Stimulated activated memory B cell treated with anti-CD40 and anti-IgM and Interleukin-4, amounts not matched to agents 10 μg/mL and 1 μg/mL and 100 μg/mL, for 72 hours (primary cell): Measurements from ENCODE around the gene RLN1.
"Not testable (repeated sequence)": the region's sequence is repeated elsewhere in the genome, so short reads cannot be mapped to it uniquely, and the experiment has no call there.

Source experiments
- ATAC-seq: fragments of 150-1000 bp; cut with Tn5 transposase; 2 replicates; pipeline ENCODE4 v1.10.0; 2021
- H3K27ac Mint-ChIP-seq: one replicate; pipeline ENCODE4 v1.8.0; 2022; ENCODE audit warnings: mild to moderate bottlenecking, mixed read lengths
- H3K27me3 Mint-ChIP-seq: one replicate; pipeline ENCODE4 v1.8.0; 2022; ENCODE audit warnings: mixed read lengths
- H3K36me3 Mint-ChIP-seq: one replicate; pipeline ENCODE4 v1.8.0; 2022; ENCODE audit warnings: mixed read lengths
- H3K4me1 Mint-ChIP-seq: one replicate; pipeline ENCODE4 v1.8.0; 2022; ENCODE audit warnings: mixed read lengths
- H3K4me3 Mint-ChIP-seq: one replicate; pipeline ENCODE4 v1.8.0; 2022; ENCODE audit warnings: mild to moderate bottlenecking, moderate library complexity, mixed read lengths
- H3K9me3 Mint-ChIP-seq: one replicate; pipeline ENCODE4 v1.8.0; 2022; ENCODE audit warnings: mixed read lengths

Gene RLN1

GRCh38 chr9:5354184-5354583, 14.5 kb upstream of the RLN1 start:
- peaks cover 8% of the 10 kb centered on the region for H3K9me3 Mint-ChIP-seq
- H3K36me3 Mint-ChIP-seq: peaks cover 24% of the 10 kb centered on the region
- H3K27ac Mint-ChIP-seq: no peak overlapping the region
- H3K27me3 Mint-ChIP-seq: no peaks in the 10 kb centered on the region
- no peak for ATAC-seq
- peaks cover 10% of the 10 kb centered on the region for H3K4me1 Mint-ChIP-seq
- H3K4me3 Mint-ChIP-seq: no peak overlapping the region

- Mint-ChIP-seq H3K27me3 (no peaks in the 10 kb centered on the region), H3K4me1 (peaks cover 10% of the 10 kb centered on the region), H3K4me3 (no peak overlapping the region), H3K36me3 (peaks cover 18% of the 10 kb centered on the region), H3K9me3 (peaks cover 10% of the 10 kb centered on the region), H3K27ac (no peak overlapping the region)
- no peak for ATAC-seq
These were observed 13.1 kb upstream of the RLN1 start for GRCh38 chr9:5352637-5353248.

- Mint-ChIP-seq H3K4me1 (peaks cover 13% of the 10 kb centered on the region), H3K27me3 (no peaks in the 10 kb centered on the region), H3K36me3 (peaks cover 18% of the 10 kb centered on the region), H3K4me3 (no peak overlapping the region), H3K9me3 (no peaks in the 10 kb centered on the region), H3K27ac (no peak overlapping the region)
- no peak for ATAC-seq
These were observed 3.0 kb downstream of the RLN1 start for GRCh38 chr9:5336688-5337087.

- H3K9me3 Mint-ChIP-seq, H3K4me3 Mint-ChIP-seq, H3K4me1 Mint-ChIP-seq, H3K27ac Mint-ChIP-seq, H3K27me3 Mint-ChIP-seq, ATAC-seq: not testable (repeated sequence)
- peaks cover 59% of the 10 kb centered on the region for H3K36me3 Mint-ChIP-seq
These were observed 8.4 kb downstream of the RLN1 start for GRCh38 chr9:5331276-5331675.

GRCh38 chr9:5326893-5327548, 12.7 kb downstream of the RLN1 start:
- ATAC-seq: no peak
- Mint-ChIP-seq H3K27ac (no peak overlapping the region), H3K9me3 (no peaks in the 10 kb centered on the region), H3K36me3 (peaks cover 46% of the 10 kb centered on the region), H3K4me1 (no peaks in the 10 kb centered on the region), H3K4me3 (no peak overlapping the region), H3K27me3 (no peaks in the 10 kb centered on the region)

- H3K36me3 Mint-ChIP-seq: peaks cover 39% of the 10 kb centered on the region
- H3K4me1 Mint-ChIP-seq: no peaks in the 10 kb centered on the region
- no peaks in the 10 kb centered on the region for H3K27me3 Mint-ChIP-seq
- H3K27ac Mint-ChIP-seq: no peak overlapping the region
- no peak overlapping the region for H3K4me3 Mint-ChIP-seq
- no peaks in the 10 kb centered on the region for H3K9me3 Mint-ChIP-seq
- ATAC-seq: no peak
These were observed 13.5 kb downstream of the RLN1 start for GRCh38 chr9:5326187-5326586.

- not testable (repeated sequence) for H3K27me3 Mint-ChIP-seq, ATAC-seq, H3K27ac Mint-ChIP-seq, H3K9me3 Mint-ChIP-seq, H3K4me3 Mint-ChIP-seq, H3K36me3 Mint-ChIP-seq, H3K4me1 Mint-ChIP-seq
These were observed 18.1 kb downstream of the RLN1 start for GRCh38 chr9:5321601-5322000.

GRCh38 chr9:5321058-5321457, 18.6 kb downstream of the RLN1 start:
- Mint-ChIP-seq H3K4me1 (no peaks in the 10 kb centered on the region), H3K36me3 (peaks cover 6% of the 10 kb centered on the region), H3K27ac (no peak overlapping the region), H3K4me3 (no peak overlapping the region), H3K27me3 (no peaks in the 10 kb centered on the region), H3K9me3 (peaks cover 6% of the 10 kb centered on the region)
- no peak for ATAC-seq

- H3K27ac Mint-ChIP-seq, ATAC-seq, H3K27me3 Mint-ChIP-seq, H3K4me3 Mint-ChIP-seq, H3K4me1 Mint-ChIP-seq: not testable (repeated sequence)
- peaks cover 22% of the 10 kb centered on the region for H3K36me3 Mint-ChIP-seq
- peaks cover 15% of the 10 kb centered on the region for H3K9me3 Mint-ChIP-seq
These were observed 23.3 kb downstream of the RLN1 start for GRCh38 chr9:5316406-5316805.

GRCh38 chr9:5315187-5315923, 24.3 kb downstream of the RLN1 start:
- no peaks in the 10 kb centered on the region for H3K4me1 Mint-ChIP-seq
- peaks cover 12% of the 10 kb centered on the region for H3K27me3 Mint-ChIP-seq
- H3K36me3 Mint-ChIP-seq: peaks cover 26% of the 10 kb centered on the region
- ATAC-seq: no peak
- no peak overlapping the region for H3K27ac Mint-ChIP-seq
- peaks cover 15% of the 10 kb centered on the region for H3K9me3 Mint-ChIP-seq
- no peak overlapping the region for H3K4me3 Mint-ChIP-seq

GRCh38 chr9:5310851-5311250, 28.8 kb downstream of the RLN1 start:
- no peak overlapping the region for H3K4me3 Mint-ChIP-seq
- peaks cover 18% of the 10 kb centered on the region for H3K36me3 Mint-ChIP-seq
- H3K4me1 Mint-ChIP-seq: no peaks in the 10 kb centered on the region
- H3K27ac Mint-ChIP-seq: no peak overlapping the region
- peaks cover 8% of the 10 kb centered on the region for H3K9me3 Mint-ChIP-seq
- ATAC-seq: no peak
- peaks cover 12% of the 10 kb centered on the region for H3K27me3 Mint-ChIP-seq

GRCh38 chr9:5305741-5306140, 33.9 kb downstream of the RLN1 start:
- ATAC-seq: no peak
- Mint-ChIP-seq H3K27ac (no peak overlapping the region), H3K4me1 (no peaks in the 10 kb centered on the region), H3K27me3 (peaks cover 4% of the 10 kb centered on the region), H3K36me3 (no peaks in the 10 kb centered on the region), H3K4me3 (no peak overlapping the region), H3K9me3 (no peaks in the 10 kb centered on the region)

GRCh38 chr9:5303840-5304795, 35.6 kb downstream of the RLN1 start, which contains the start of gene RLN2:
Gene RLN2 (minus strand): TSS chr9:5304716. CDS start chr9:5304580, 136 bp downstream.
- not testable (repeated sequence) for H3K4me1 Mint-ChIP-seq, H3K36me3 Mint-ChIP-seq, H3K27me3 Mint-ChIP-seq, H3K9me3 Mint-ChIP-seq, H3K27ac Mint-ChIP-seq
- peak; percentile 100 for ATAC-seq
- H3K4me3 Mint-ChIP-seq: peak within 1 kb of the TSS; percentile 56

- Mint-ChIP-seq H3K4me3 (no peak overlapping the region), H3K27me3 (no peaks in the 10 kb centered on the region), H3K27ac (no peak overlapping the region), H3K9me3 (peaks cover 9% of the 10 kb centered on the region), H3K36me3 (peaks cover 13% of the 10 kb centered on the region), H3K4me1 (no peaks in the 10 kb centered on the region)
- ATAC-seq: no peak
These were observed 38.1 kb downstream of the RLN1 start for GRCh38 chr9:5301544-5301943.

GRCh38 chr9:5292141-5292540, 47.5 kb downstream of the RLN1 start:
- Mint-ChIP-seq H3K9me3 (peaks cover 15% of the 10 kb centered on the region), H3K27ac (no peak overlapping the region), H3K36me3 (peaks cover 36% of the 10 kb centered on the region), H3K4me3 (no peak overlapping the region), H3K27me3 (peaks cover 19% of the 10 kb centered on the region), H3K4me1 (no peaks in the 10 kb centered on the region)
- no peak for ATAC-seq
